Stimulated activated CD8-positive, alpha-beta memory T cell treated with anti-CD3 and anti-CD28 coated beads, Interleukin-4, amount 100 ng/mL, for 48 hours (primary cell): Measurements from ENCODE around the gene SGCD.

Experiments used
- DNase-seq: peaks from one replicate; pipeline ENCODE4 v3.0.0-alpha.2; 2020

SGCD gene

DNA sequence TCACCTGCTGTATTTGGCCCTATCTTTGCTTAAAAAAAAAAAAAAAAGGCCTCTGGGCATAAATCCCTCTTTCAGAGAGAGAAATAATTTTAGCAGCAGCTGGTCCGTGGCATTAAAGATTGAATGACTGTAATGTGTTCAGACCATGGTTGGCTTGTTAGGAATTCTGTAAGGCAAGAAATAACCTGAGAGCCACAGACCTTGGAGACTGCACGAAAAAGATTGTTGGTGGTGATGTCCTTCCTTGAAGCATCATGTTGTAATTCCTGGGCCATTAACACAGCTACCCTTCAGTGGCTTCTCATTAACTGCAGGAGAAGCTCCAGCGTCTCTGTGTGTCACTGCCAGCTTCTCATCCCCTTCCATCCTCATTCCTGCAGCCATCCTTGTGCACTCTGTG is 79.0 kb downstream of the SGCD start:
- no peak for DNase-seq

DNA sequence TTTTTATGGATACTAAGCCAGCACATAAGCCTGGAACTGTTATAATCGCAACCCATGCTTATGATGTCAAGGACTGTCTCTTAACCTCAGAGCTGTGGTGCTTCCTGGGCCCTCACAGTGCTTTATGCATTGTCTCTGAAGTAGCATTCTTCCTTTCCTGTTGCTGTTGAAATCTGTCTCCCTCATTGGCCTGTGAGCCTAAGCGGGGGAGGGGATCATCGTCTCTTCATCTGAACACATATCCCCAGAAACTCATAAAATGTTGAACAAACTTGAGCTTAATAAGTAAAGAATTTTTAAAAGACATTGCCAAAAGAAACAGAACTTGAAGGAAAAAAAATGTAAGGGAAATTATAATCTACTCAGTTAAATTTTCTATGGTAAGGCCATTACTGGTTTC is 80.3 kb downstream of the SGCD start:
- no peak for DNase-seq

DNA sequence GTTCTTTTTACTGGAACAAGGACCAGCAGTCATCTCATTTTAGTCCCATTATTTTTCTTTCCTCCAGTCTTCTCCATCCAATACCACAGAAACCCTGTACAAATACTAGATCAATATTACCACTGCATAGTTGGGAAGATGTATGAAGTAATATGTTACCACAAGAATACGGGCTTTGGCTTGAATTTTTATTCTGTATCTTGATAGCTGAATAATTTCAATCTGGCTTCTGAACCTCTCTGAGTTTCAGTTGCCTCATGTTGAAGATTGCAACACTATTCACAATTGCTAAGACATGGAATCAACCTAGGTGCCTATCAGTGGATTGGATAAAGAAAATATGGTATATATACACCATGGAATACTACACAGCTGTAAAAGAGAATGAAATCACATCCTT is 82.9 kb downstream of the SGCD start:
- no peak for DNase-seq

DNA sequence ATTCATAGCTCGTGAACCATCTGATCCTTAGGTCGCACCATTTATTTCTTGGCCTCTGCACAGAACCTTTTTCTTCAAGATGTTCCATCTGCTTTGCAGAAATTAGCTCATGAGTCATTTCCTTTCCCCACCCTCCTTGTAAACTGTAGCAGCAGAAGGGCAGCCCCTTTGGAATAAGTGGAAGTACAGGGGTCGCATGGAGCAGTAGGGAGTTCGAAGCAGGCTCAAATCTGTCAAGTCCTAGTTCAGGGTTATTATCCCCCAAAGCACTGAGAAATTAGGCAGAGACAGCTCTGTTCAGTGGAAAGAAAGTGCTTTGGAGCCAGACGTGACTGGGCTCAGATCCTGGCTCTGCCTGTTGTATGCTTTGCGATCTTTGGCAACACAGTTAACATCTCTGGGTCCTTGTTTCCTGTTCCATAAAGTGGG is 84.2 kb downstream of the SGCD start:
- no peak for DNase-seq

DNA sequence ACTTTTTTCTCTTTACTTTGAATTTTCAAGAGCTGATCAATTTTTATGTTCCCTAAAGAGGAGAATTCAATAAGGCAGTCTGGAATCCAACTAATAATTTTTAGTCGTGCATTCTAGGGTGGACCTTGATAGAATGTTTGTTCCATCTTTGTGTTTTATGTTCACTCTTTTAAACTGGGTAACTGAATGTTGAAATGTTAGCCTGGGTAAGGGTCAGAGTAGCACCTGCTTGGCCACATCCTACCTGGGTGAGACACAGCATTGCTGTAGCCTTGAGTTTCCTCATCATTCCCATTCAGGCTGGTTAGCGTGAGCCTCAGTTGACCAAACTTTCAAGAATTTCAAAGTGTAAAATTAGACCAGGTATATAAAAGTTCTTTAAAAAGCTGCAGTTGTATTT is 85.0 kb downstream of the SGCD start:
- no peak for DNase-seq

DNA sequence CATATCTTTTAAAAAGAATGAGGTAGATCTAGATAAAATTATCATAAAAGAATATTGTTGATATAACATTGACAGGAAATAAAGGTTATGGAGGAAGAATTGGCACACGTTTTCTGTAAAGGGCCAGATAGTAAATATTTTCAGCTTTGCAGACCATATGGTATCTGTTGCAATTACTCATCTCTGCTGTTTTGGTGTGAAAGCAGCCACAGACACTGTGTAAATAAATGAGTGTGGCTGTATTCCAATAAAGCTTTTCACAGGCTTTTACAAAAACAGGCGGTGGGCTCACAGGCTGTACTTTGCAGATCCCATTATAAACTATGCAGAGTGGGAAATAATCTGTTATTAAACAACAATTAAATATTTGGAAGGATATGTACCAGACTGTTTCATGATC is 87.4 kb downstream of the SGCD start:
- DNase-seq: no peak

DNA sequence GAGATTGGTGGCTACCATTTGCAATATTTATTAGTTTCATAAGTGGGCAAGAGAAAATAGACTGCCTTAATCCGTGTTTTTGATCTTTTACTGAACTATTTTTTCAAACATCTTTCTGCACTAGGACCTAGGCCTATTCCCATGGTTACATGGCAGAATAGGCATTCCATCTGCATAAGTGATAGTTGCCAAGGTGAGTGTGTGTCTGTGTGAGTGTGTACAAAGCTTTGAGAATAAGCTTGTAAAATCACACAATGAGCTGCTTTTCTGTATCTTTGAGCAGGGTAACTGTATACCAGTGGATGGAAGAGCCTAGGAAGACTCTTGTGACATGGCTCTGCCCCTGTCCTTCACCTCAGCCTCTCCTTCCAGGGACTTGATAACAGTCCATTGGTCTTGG is 92.7 kb downstream of the SGCD start:
- no peak for DNase-seq

DNA sequence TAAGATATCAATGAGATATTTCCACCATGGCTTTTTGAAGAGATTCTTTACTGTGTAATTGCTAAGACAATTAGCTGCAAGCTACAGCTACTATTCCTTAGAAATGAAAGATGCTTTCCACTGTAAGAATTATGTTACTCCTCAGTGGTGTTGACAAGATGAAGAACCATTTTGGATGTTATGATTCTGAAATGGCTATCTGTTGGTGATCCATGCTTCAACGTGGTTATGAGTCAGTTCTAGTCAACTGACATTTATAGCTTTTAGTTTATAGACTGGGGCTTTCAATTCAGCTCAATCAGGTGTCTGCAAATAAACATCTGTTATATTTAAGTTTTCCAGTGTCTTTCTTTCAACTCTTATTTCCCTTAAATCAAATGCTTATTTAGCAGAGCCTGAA is 93.7 kb downstream of the SGCD start:
- DNase-seq: no peak

DNA sequence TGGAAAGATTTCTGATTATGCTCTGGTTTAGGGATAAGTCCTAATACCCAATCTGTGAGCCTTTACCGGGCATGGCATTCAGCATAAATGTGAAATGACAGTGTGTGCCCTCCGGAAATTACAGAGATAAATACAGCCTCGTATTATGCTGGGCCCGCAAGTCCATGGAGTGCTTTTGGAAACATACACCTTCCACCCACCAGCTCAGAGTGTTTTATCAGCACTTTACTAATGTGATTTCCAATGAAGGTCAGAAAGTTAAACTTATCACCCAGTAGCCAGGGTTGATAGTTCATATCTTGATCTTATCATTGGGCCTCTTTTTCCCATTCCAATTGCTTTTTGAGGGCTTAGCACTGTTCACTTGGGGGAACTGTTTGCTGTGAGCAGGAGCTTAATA is 94.8 kb downstream of the SGCD start:
- no peak for DNase-seq

DNA sequence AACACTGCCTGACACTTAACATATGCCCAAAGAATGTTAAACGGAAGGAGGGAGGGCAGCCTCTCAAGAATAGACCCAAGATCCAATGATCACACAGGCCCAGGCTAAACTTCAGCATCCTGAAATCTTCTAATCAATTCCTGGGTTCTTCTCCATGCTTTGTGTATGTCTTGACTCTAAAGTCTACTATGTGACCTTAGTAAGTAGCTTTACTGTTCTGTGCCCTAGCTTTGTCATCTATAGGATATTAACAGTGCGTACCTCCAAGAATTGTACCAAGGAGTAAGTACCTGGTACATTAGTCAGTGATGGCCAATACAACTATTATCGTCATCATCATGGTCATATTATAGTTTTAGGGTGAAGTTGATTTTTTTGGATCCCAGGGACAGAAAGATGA is 96.6 kb downstream of the SGCD start:
- no peak for DNase-seq

DNA sequence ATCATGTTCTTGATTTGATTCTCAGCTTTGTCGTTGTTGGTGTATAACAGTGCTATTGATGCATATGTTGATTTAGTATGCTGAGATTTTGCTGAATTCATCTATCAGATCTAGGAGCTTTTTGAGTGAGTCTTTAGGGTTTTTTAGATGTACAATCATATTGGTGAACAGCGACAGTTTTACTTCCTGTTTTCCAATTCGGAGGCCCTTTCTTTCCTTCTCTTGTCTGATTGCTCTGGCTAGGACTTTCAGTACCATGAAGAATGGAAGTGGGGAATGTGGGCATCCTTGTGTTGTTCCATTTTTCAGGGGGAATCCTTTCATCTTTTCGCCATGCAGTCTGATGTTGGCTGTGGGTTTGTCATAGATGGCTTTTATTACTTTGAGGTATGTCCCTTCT is 100.4 kb downstream of the SGCD start:
- no peak for DNase-seq

DNA sequence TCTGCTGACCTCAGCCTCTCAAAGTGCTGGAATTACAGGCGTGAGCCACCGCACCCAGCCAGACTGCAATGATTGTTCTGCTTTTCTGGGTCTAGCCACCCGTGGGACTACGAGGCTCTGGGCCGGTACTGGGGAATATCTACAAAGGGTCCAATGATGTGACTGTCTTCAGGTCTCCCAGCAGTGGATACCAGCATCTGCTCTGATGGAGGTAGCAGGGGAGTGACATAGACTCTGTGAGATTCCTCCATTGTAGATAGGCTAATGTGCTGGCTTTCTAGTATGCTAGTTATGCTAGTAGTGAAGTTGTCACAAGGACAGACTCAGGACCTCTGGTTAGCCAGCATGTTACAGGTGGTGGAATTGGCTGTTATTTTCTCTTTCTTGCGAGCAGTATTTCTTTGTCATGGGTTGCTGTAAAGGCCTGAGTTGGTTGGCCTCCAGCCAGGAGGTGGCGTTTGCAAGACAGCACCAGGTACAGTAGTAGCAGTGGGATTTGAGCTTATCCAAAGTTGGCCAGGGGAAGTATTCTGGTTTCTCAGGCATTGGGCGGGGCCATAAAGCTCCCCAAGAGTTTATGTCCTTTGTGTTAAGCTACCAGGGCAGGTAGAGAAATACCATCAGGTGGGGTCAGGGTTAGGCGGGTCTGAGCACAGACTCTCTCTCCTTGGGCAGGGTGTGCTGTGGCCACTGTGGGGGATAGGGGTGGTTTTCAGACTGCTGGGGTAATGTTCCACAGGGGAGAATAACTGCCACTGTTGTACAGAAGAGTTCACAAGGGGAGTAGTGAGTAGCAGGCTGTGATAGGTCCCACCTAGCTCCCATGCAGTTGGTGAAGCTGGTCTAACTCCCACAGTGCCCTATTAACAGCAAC is 105.2 kb downstream of the SGCD start:
- DNase-seq: no peak

DNA sequence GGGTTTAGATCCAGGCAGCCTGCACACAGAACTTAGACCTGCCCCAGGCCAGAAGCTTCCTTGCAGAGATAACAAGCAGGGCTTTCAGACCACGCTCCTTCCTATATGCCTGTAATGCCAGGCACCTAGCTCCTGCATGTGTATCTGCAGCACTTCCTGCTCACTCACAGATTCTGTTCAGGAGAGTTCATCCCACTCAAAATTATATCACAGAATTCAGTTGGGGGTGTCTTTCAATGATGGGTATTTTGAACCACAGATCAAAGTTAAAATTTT is 105.8 kb downstream of the SGCD start:
- no peak for DNase-seq

DNA sequence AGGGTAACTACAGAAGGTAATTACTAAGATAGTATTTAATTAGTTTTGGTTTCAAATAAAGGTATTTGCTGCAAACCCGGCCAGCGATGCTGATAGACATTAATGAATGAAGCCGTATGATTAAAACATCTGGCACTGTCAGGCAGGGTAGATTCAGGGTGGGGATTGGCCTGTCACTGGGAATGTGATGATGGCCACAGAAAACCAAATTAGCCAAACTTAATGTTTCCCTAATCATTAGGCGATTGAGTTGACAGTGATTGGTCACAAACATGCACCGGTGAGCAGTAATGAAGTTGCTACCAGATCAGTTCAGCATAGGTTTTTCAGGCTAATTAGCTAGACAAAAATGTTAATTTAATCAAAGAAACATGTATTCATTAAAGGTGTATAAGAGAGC is 107.5 kb downstream of the SGCD start:
- no peak for DNase-seq

DNA sequence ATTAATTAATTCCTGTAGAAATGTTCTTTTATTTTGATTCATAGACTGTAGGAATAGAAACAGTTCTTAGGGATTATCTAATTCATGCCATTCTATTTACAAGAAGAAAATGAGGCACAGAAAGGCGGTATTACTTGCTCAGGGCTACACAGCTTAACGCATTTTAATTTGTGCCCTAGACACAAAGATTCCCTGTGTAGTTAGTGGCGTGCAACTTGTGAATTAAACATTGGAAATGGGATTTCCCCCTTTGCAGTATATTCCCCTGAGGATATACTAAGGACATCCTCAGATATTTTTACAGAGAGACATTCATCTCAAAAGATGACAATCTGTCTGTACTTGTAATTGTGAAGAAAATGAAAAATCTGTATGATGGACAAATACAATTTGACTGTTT is 108.1 kb downstream of the SGCD start:
- no peak for DNase-seq

DNA sequence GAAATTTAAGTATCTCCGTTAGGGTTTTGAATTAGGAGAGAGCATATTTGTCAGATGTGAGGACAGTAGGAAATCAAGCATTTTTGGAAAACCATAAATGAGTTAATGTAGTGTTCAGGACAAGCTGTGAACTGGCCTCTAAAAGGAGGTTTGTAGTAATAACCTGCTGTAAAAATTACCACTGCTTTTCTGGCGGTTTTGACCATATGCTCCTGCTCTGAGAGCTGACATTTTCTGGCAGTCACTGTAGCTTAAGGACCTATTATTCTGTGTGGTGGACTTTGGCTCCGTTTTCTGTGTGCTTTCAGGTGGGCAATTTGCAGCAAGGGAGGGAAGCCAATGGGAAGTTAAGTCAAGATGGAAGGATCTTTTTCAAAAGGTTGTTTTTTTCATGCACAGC is 111.1 kb downstream of the SGCD start:
- no peak for DNase-seq

DNA sequence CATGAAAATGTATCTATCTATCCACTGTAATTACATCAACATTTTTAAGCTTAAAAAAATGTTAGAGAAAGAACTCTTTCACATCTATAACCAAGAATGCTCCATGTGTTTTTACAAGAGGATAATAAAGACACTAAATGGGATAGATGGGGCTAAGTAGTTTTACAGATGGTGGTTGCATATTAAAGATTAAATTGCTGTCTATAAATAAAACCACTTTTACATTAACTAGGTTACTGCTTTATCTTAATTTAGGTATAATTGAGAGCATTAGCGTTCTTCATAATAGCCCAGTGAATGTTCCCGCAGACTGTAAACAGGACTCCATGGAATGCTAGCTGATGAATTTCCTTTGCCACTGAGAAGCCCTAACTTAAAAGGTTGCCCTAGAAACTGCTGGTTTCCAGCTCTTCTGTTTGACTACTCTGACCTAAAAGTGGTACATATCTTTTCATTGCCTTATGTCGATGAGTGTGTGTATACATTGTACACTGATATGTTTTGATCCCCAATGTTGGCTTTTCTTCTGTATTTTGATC is 117.9 kb downstream of the SGCD start:
- DNase-seq: no peak

DNA sequence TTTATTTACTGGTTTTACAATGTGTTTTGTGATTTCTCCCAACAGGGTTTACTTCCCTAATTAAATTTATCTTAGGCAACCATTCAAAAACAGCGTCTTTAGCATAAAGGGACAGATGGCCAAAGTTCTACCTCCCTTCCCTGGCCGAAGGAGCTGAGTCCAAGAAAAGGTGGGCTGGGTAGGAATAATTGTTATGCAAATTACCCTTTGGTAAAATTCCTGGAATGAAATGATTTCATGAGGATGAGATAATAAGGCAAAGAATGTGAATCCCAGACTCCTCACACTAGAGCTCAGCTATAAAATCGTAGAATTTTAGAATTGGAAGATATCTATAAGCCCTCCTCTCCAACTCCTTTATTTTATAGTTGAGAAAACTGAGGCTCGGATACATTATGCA is 119.6 kb downstream of the SGCD start:
- no peak for DNase-seq

DNA sequence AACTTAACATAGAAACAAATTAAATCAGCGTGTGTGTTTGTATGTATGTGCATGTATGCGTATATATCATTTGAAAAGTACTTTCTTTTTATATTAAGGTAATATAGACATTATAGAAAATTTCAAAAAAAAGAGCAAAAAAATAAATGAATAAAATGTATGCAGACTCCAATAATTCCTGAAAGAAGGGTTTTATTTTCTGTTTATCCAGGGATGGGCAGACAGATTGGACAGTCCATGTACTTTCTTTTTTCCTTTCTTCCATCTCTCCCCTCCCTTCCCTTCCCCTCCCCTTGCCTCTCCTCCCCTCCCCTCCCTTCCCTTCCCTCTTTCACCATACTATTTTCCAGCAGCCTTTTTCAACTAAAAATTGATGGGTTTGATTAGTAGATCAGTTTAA is 123.8 kb downstream of the SGCD start:
- no peak for DNase-seq

DNA sequence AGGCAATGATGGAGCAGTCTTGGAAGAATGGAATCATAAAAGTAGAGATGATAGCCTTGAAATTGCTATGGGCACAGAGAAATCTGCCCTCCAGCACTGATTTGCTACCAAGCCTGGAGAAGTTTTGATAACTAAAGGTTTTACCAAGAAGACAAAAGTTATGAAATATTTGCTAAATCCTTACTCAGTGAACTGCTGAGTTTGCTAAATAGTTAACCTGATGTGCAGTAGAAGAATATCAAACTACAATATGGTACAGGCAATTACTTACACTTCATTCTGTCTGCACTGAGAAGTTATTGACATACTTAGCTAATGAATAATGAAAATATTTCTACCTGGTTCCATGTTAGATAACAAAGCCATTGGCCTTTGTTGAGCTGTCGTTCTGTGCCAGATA is 124.5 kb downstream of the SGCD start:
- DNase-seq: no peak

DNA sequence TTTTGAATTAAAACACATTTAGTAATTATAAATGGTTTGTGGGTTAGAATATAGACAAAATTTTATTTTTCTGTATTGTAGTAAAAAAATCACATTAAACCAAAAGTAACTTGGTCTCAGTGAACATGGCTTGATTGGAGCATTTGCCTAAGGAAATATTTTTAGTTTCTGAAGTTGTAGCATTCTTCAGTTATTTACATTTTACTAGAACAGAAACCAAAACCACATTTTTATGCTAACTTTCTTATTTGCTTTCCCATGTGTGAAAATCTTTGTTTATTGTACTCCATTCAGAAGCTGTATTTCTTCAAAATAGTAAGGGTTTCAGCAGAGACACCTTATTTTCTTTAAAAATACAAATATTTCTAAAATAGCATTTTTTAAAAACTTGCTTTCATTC is 129.9 kb downstream of the SGCD start:
- DNase-seq: no peak

DNA sequence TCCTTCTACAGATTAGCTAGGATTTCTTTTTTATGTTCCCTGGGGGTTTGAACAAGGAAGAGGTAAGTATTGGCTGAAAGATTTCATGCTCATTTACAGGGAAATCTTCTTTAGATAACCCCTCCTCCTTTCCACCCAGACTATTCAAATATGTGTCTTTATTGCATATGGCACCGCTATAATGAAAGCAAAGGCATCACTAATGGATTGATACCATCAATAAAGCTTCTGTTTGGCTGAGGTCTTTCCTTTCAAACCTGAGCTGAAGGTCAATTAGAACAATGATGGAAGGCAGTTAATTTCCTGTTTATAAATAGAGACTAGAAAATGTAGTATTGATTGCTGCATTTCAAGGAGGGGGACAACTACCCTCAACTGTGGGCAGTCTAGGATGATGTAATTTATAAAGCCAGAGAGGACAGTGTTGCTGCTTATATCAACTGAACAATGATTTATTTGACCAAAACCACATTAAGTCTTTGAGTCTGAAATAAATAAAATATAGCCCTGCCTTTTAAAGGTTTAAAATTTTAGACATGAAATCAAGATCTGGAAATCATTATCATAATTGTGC is 132.9 kb downstream of the SGCD start:
- no peak for DNase-seq

DNA sequence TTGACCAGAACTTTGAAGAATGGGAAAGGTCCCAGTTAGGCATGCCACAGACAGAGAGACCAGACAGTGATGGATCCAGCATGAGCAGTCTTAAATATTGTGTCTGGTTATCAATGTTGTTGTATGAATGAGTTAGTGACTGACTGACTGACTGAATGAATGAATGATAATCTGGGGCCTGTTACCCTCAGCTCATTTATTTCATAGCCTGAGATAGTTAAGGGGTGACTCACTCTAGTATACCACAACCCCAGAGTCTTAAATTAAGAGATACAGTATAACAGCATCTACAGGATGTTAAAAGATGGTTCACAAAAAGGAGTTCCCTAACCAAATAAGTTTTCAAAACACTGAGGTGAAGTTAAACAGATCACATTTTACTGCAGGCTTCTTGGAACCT is 133.5 kb downstream of the SGCD start:
- no peak for DNase-seq

DNA sequence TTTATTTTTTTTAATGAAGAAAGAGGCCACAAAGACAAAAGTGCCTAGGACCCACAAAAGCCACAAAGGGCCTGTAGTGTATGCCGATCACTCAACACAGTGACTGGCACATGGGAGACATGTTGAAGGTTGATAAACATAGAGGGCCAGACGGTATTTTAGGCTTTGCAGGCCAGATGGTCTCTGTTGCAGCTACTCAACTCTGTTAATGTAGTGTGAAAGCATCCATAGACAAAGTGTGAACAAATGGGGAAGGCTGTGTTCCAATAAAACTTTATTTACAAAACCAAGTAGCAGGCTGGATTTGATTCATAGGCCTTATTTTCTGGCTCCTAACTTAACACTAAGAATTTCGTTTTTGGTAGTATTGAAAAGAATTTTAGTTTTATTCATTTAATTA is 139.9 kb downstream of the SGCD start:
- DNase-seq: no peak

DNA sequence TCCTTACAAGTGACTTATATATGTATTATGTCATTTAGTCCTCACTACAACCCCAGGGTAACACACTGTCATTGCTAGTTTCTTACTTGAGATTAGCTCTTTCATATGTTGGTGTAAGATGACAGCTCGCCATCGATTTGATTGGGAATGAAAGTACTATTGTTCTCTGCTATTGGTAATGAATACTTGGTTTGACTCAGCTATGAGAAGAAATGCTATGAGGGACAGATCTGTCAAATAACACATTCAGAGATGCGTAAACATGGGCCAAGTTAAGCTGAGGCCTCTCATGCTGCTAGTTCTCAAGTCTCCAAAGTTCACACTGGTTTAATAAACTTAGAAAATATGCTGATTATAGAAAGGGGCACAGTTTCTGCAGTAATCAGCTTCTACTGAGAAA is 142.7 kb downstream of the SGCD start:
- no peak for DNase-seq
